ENCODE data around the gene DHX35. TPM values are rescaled to one million over a fixed set of nuclear protein-coding genes. Genes with fewer than 3 reads are reported as not detected.

The DHX35 gene
- total and polyA plus RNA-seq, 2 of the 13 experiments (the other 11 are each of a cell fraction or from before 2014, with no cell fraction given) = 25.8 to 28.7 TPM

GRCh38 chr20:39013662-39014109 lies 51.5 kb downstream of the DHX35 start (continued):
- TF ChIP-seq KAT7 (CRISPR knock-in tag; IDR thresholded peaks at IDR 0.05; ENCODE audit: borderline replicate concordance) = no peak
- TF ChIP-seq GFI1 (CRISPR knock-in tag; IDR thresholded peaks at IDR 0.05; ENCODE audit: borderline replicate concordance) = peak; percentile 77; the same call in 1 of the 2 replicates
- TF ChIP-seq RXRB (CRISPR knock-in tag; IDR thresholded peaks at IDR 0.05; ENCODE audit: borderline replicate concordance) = peak; percentile 83; the same call in 1 of the 2 replicates
- no peak for TF ChIP-seq PREB (CRISPR knock-in tag; IDR thresholded peaks at IDR 0.05)
- TF ChIP-seq NFYB (CRISPR knock-in tag; IDR thresholded peaks at IDR 0.05) = peak; percentile 61
- no peak for TF ChIP-seq TCF7L2 (IDR thresholded peaks at IDR 0.05; ENCODE audit: low read depth, low read length)
- TF ChIP-seq BCL6 (CRISPR knock-in tag; IDR thresholded peaks at IDR 0.05) = 0 out of 2 replicates have a peak, but pooled peaks have one; percentile 20
- TF ChIP-seq PBX3 (CRISPR knock-in tag; IDR thresholded peaks at IDR 0.05; ENCODE audit: borderline replicate concordance) = no peak
- no peak; the same call in 1 of the 2 replicates for TF ChIP-seq ZFP1 (CRISPR knock-in tag; IDR thresholded peaks at IDR 0.05)
- no peak for TF ChIP-seq ONECUT2 (CRISPR knock-in tag; IDR thresholded peaks at IDR 0.05)
- no peak for TF ChIP-seq ZNF674 (CRISPR knock-in tag; IDR thresholded peaks at IDR 0.05; ENCODE audit: low read depth)
- no peak for TF ChIP-seq SRSF4 (IDR thresholded peaks at IDR 0.05; ENCODE audit: low read depth, low read length, poor library complexity, severe bottlenecking)
- no peak for TF ChIP-seq HOXA5 (CRISPR knock-in tag; IDR thresholded peaks at IDR 0.05)
- peak; percentile 58 for TF ChIP-seq CTCF (CRISPR knock-in tag; IDR thresholded peaks at IDR 0.05)
- 0 out of 2 replicates have a peak, but pooled peaks have one; percentile 30 for TF ChIP-seq WIZ (CRISPR knock-in tag; IDR thresholded peaks at IDR 0.05)
- TF ChIP-seq TRAFD1 (CRISPR knock-in tag; IDR thresholded peaks at IDR 0.05; ENCODE audit: borderline replicate concordance) = 0 out of 2 replicates have a peak, but pooled peaks have one; percentile 56
- peak; percentile 70; the same call in 1 of the 2 replicates for TF ChIP-seq FOXP4 (CRISPR knock-in tag; IDR thresholded peaks at IDR 0.05)
- TF ChIP-seq TMF1 (CRISPR knock-in tag; IDR thresholded peaks at IDR 0.05; ENCODE audit: low read depth) = no peak
- no peak for TF ChIP-seq NFRKB (IDR thresholded peaks at IDR 0.05)
- TF ChIP-seq FOXP1 (IDR thresholded peaks at IDR 0.05) = no peak
- TF ChIP-seq FOXP1 (CRISPR knock-in tag; IDR thresholded peaks at IDR 0.05) = peak; percentile 45
- peak; percentile 99 for TF ChIP-seq HOMEZ (CRISPR knock-in tag; IDR thresholded peaks at IDR 0.05; ENCODE audit: low read depth)

Measured in HepG2 (cell line).